ENCODE measurements around the gene SERPINA5. TPM values are rescaled to one million over a fixed set of nuclear protein-coding genes. Genes with fewer than 3 reads are reported as not detected.

The SERPINA5 gene
- total and polyA plus RNA-seq, 10 of the 15 experiments (the other 5 are each of a cell fraction or from before 2014, with no cell fraction given), result 0.90 TPM; not detected in 9

DNA sequence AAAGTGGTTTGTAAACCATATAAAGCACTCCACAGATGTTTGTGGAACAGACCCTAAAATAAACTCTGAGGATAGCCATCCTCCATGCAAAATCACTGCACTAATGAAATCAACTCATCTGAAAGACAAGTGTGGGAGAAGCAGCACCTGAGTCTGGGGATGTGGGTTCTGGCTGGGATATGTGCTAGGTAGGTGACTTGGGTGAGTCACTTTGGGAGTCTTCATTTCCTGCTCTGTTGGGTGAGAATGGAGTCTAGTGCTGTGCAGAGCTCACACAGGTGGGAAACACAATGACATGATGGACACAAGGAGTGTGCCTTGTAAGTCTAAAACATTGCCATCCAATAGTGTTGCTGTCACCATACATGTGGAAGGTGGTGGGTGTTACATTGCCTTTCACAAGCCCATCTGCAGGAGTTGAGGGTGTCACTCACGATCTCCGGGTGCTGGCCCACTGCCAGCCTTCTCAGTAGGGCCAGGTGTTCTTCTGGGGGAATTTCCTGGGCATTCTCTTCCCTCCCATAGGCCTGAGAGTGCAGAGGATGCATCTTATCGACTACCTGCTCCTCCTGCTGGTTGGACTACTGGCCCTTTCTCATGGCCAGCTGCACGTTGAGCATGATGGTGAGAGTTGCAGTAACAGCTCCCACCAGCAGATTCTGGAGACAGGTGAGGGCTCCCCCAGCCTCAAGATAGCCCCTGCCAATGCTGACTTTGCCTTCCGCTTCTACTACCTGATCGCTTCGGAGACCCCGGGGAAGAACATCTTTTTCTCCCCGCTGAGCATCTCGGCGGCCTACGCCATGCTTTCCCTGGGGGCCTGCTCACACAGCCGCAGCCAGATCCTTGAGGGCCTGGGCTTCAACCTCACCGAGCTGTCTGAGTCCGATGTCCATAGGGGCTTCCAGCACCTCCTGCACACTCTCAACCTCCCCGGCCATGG is 18.0 kb upstream of the SERPINA5 start:
- ChIA-PET SMC1A (ENCODE audit: uncharacterized antibody, unreplicated experiment) (no interaction called here), RAD21 (ENCODE audit: unreplicated experiment) (no interaction called here), POLR2A (no interaction called here), CTCF (interaction anchor here (3.0 kb wide), 1 partner anchor 15 kb away, joined by 11 read pairs; no protein-coding TSS in a partner anchor)
- Histone ChIP-seq H3K36me3 (ENCODE audit: control insufficient read depth in 2 of 2, insufficient read depth in 2 of 2, low read length in 1 of 2) (no peaks in the 10 kb centered on the region), H3K79me2 (ENCODE audit: control insufficient read depth, insufficient read depth, low read length) (no peaks in the 10 kb centered on the region), H2AFZ (ENCODE audit: control insufficient read depth, low read depth, low read length) (no peak overlapping the region), H4K20me1 (ENCODE audit: control insufficient read depth, insufficient read depth) (no peaks in the 10 kb centered on the region), H3K4me3 (no peak overlapping the region), H3K4me1 (ENCODE audit: control insufficient read depth, insufficient read depth, low read length) (no peaks in the 10 kb centered on the region), H3K9ac (ENCODE audit: control insufficient read depth, insufficient read depth, low read length) (no peak overlapping the region), H3K27me3 (replicated peaks in 1 of 2; ENCODE audit: control insufficient read depth in 2 of 2, insufficient read depth in 2 of 2, low read length in 1 of 2) (no peaks in the 10 kb centered on the region; a peak in 1 of 4 replicates), H3K4me2 (ENCODE audit: control insufficient read depth, insufficient read depth) (no peak overlapping the region), H3K9me3 (replicated peaks; ENCODE audit: control insufficient read depth, insufficient read depth, low read length) (no peaks in the 10 kb centered on the region), H3K27ac (ENCODE audit: control insufficient read depth, insufficient read depth) (no peak overlapping the region)
- TF ChIP-seq, protein P1, sequence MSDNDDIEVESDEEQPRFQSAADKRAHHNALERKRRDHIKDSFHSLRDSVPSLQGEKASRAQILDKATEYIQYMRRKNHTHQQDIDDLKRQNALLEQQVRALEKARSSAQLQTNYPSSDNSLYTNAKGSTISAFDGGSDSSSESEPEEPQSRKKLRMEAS (IDR thresholded peaks at IDR 0.05; ENCODE audit: low read depth, low read length), result no peak
- TF ChIP-seq, protein P2, sequence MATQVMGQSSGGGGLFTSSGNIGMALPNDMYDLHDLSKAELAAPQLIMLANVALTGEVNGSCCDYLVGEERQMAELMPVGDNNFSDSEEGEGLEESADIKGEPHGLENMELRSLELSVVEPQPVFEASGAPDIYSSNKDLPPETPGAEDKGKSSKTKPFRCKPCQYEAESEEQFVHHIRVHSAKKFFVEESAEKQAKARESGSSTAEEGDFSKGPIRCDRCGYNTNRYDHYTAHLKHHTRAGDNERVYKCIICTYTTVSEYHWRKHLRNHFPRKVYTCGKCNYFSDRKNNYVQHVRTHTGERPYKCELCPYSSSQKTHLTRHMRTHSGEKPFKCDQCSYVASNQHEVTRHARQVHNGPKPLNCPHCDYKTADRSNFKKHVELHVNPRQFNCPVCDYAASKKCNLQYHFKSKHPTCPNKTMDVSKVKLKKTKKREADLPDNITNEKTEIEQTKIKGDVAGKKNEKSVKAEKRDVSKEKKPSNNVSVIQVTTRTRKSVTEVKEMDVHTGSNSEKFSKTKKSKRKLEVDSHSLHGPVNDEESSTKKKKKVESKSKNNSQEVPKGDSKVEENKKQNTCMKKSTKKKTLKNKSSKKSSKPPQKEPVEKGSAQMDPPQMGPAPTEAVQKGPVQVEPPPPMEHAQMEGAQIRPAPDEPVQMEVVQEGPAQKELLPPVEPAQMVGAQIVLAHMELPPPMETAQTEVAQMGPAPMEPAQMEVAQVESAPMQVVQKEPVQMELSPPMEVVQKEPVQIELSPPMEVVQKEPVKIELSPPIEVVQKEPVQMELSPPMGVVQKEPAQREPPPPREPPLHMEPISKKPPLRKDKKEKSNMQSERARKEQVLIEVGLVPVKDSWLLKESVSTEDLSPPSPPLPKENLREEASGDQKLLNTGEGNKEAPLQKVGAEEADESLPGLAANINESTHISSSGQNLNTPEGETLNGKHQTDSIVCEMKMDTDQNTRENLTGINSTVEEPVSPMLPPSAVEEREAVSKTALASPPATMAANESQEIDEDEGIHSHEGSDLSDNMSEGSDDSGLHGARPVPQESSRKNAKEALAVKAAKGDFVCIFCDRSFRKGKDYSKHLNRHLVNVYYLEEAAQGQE (IDR thresholded peaks at IDR 0.05; ENCODE audit: low read depth, low read length), result no peak
- TF ChIP-seq POLR2A (IDR thresholded peaks at IDR 0.05; ENCODE audit: low read depth, low read length) (no peak), BHLHE40 (IDR thresholded peaks at IDR 0.05; ENCODE audit: borderline replicate concordance in 1 of 2, low read depth in 2 of 2, low read length in 1 of 2) (no peak), JUNB (IDR thresholded peaks at IDR 0.05) (no peak)
- no TSS peak for BruUV-seq (replicated peaks)
- intact Hi-C loops (cut with micrococcal nuclease; ENCODE audit: unreplicated experiment) (no loop called here), in situ Hi-C loops (cut with MboI) (no loop called here)
- ATAC-seq, result no peak
- no peak for DNase-seq (ENCODE audit: low read depth, low spot score)
- WGBS (ENCODE audit: insufficient coverage, insufficient replicate concordance, low lambda C conversion rate, missing lambda C conversion rate), result 59% methylated on average over 16 of the region's 16 CpGs
- no peak for FAIRE-seq
